ENCODE results near the gene SEZ6L. TPM values are rescaled to one million over a fixed set of nuclear protein-coding genes. Genes with fewer than 3 reads are reported as not detected.

SEZ6L gene
- polyA plus RNA-seq, 2 of the 4 experiments (the other 2 are of a cell fraction) = not detected

GRCh38 chr22:26339755-26340154, 170.5 kb downstream of the SEZ6L start:
- H3K27ac ChIP-seq = no peak overlapping the region
- H3K4me2 ChIP-seq = no peak overlapping the region
- H3K4me1 ChIP-seq = no peaks in the 10 kb centered on the region
- POLR2A ChIA-PET = no interaction called here
- 20% methylated on average over 6 of the region's 6 CpGs for WGBS (ENCODE audit: missing lambda C conversion rate)
- ATAC-seq (no peak), DNase-seq (ENCODE audit: low read depth in 1 of 2, low spot score in 1 of 2) (no peak), FAIRE-seq (no peak)
- no peak for TF ChIP-seq CHD4 (IDR thresholded peaks at IDR 0.05; ENCODE audit: borderline replicate concordance)
- no peak for TF ChIP-seq BHLHE40 (IDR thresholded peaks at IDR 0.05; ENCODE audit: low read depth, low read length)
- TF ChIP-seq, protein P1, sequence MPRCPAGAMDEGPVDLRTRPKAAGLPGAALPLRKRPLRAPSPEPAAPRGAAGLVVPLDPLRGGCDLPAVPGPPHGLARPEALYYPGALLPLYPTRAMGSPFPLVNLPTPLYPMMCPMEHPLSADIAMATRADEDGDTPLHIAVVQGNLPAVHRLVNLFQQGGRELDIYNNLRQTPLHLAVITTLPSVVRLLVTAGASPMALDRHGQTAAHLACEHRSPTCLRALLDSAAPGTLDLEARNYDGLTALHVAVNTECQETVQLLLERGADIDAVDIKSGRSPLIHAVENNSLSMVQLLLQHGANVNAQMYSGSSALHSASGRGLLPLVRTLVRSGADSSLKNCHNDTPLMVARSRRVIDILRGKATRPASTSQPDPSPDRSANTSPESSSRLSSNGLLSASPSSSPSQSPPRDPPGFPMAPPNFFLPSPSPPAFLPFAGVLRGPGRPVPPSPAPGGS (IDR thresholded peaks at IDR 0.05) = no peak
- TF ChIP-seq, protein P2, sequence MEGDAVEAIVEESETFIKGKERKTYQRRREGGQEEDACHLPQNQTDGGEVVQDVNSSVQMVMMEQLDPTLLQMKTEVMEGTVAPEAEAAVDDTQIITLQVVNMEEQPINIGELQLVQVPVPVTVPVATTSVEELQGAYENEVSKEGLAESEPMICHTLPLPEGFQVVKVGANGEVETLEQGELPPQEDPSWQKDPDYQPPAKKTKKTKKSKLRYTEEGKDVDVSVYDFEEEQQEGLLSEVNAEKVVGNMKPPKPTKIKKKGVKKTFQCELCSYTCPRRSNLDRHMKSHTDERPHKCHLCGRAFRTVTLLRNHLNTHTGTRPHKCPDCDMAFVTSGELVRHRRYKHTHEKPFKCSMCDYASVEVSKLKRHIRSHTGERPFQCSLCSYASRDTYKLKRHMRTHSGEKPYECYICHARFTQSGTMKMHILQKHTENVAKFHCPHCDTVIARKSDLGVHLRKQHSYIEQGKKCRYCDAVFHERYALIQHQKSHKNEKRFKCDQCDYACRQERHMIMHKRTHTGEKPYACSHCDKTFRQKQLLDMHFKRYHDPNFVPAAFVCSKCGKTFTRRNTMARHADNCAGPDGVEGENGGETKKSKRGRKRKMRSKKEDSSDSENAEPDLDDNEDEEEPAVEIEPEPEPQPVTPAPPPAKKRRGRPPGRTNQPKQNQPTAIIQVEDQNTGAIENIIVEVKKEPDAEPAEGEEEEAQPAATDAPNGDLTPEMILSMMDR (IDR thresholded peaks at IDR 0.05) = no peak
- TF ChIP-seq FOSL2 (IDR thresholded peaks at IDR 0.05) = no peak
- TF ChIP-seq FOSL2 (CRISPR knock-in tag; IDR thresholded peaks at IDR 0.05) = no peak
- no peak for TF ChIP-seq RCOR1 (IDR thresholded peaks at IDR 0.05; ENCODE audit: low read depth, low read length)
- TF ChIP-seq ZSCAN20 (CRISPR knock-in tag; IDR thresholded peaks at IDR 0.05) = no peak
- no peak for TF ChIP-seq JUNB (IDR thresholded peaks at IDR 0.05)
- no peak for TF ChIP-seq KDM5A (IDR thresholded peaks at IDR 0.05)
- TF ChIP-seq HOXB13 (CRISPR knock-in tag; IDR thresholded peaks at IDR 0.05; ENCODE audit: low read depth) = no peak
- TF ChIP-seq POLR2AphosphoS2 (conservative IDR thresholded peaks at IDR 0.05; ENCODE audit: low read length) = no peak
- TF ChIP-seq, protein P3, sequence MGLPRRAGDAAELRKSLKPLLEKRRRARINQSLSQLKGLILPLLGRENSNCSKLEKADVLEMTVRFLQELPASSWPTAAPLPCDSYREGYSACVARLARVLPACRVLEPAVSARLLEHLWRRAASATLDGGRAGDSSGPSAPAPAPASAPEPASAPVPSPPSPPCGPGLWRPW (IDR thresholded peaks at IDR 0.05) = no peak
- no peak for TF ChIP-seq RNF2 (IDR thresholded peaks at IDR 0.05; ENCODE audit: borderline replicate concordance, low read depth)
- no peak for TF ChIP-seq RAD21 (conservative IDR thresholded peaks at IDR 0.05 in 1 of 2, IDR thresholded peaks at IDR 0.05 in 1 of 2)
- CTCF ChIA-PET = no interaction called here
- H3K9me3 ChIP-seq = no peaks in the 10 kb centered on the region
- H3K4me3 ChIP-seq = no peak overlapping the region

DNA sequence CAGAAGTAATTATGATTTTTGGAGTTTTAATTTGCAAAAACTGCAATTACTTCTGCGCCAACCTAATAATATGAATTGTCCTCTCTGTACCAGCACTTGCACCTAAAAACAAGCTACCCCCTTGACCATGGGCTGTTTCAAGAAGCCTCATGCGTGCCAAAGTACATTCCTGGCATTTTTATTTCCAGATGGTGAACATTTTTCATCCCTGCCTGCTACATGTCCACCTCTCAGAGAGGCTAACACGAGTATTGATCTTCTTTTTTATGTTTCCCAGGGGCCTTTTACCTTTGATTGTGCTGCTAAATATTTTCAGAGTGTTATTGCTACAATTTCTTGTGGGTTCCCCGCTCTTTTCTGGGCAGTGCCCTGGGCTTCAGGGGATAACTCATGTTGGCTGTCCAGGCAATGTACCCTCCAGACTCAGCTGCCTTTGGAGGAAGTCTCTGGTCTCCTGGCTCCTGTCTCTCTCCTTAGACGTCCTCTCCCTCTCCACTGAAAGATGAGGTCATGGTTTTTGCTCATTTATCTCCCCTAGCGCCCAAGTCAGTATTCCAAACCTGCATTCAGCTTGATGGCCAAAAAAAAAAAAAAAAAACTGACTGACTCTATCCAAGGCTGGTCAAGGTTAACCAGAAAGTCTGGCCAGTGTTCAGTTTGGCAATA, 173.6 kb downstream of the SEZ6L start:
- DNase-seq (ENCODE audit: low read depth in 1 of 2, low spot score in 1 of 2) = no peak
- Histone ChIP-seq H3K9me3 (0 out of 3 replicates have a peak, but pooled peaks cover 3% of the 10 kb centered on the region), H3K4me3 (no peak overlapping the region), H3K4me1 (no peaks in the 10 kb centered on the region), H3K4me2 (no peak overlapping the region), H3K27ac (no peak overlapping the region)
- ATAC-seq = no peak
- CTCF ChIA-PET = no interaction called here
- FAIRE-seq = no peak
- 14% methylated on average over 6 of the region's 6 CpGs for WGBS (ENCODE audit: missing lambda C conversion rate)
- POLR2A ChIA-PET = no interaction called here
- no peak for TF ChIP-seq HOXB5 (CRISPR knock-in tag; IDR thresholded peaks at IDR 0.05)
- TF ChIP-seq RARB (CRISPR knock-in tag; IDR thresholded peaks at IDR 0.05) = no peak
- no peak for TF ChIP-seq JUN (IDR thresholded peaks at IDR 0.05)
- TF ChIP-seq CBX8 (IDR thresholded peaks at IDR 0.05) = no peak
- TF ChIP-seq MYC (IDR thresholded peaks at IDR 0.05; ENCODE audit: borderline replicate concordance, low read length) = no peak
- no peak for TF ChIP-seq JUNB (IDR thresholded peaks at IDR 0.05)
- TF ChIP-seq FOSB (CRISPR knock-in tag; IDR thresholded peaks at IDR 0.05) = no peak
- TF ChIP-seq HMGXB4 (CRISPR knock-in tag; IDR thresholded peaks at IDR 0.05; ENCODE audit: borderline replicate concordance) = no peak
- no peak for TF ChIP-seq FOXS1 (CRISPR knock-in tag; IDR thresholded peaks at IDR 0.05)

All from A549 (cell line).